ENCODE measurements around the gene HLX. TPM values are rescaled to one million over a fixed set of nuclear protein-coding genes. Genes with fewer than 3 reads are reported as not detected.

The HLX gene
- total RNA-seq, 1 donor: 9.0 TPM

DNA sequence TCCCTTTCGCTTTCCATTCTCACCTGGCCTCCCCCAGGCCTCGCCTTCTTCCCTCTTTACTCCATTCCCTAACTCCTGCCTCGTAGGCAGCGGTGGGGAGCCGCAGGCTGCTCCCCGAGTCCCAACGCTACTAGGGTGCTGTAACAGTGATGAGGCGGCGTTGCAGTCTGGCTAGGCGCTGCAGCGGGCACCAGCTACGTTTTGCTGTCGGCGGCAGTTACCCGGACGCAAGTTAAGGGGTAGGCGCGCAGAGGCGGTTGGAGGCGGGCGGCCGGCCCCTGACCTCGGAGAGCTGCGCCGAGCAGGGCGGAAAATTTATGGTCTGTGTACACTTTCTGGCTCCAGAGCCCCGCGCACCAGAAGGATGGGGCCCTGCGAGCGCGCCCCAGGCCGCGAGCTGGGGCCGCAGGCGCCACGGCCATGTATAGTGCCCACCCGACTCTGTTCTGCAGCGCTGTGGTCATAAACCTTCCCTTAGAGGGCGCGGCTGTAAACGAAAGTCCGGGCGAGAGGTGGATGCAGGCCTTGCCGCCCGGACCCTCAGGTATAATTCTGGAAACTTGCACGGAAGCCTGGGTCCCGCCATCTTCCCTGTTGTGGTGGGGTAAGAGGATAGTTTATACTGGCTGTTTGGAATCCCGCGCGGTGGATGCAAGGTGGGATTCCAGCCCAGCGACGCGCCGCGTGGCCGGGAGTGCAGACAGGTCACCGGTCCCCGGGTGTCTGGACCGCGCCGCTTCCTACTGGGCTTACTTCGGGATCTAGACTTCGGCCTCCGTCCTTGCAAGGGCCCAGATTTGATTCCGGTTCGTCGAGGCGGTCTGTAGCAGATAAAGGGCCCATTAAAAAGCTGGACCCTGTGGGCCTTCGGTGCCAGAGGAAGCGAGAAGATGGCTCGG lies 15.0 kb downstream of the HLX start:
- no peaks in the 10 kb centered on the region for H3K36me3 ChIP-seq (ENCODE audit: insufficient read depth, low read length)
- H3K4me3 ChIP-seq (ENCODE audit: insufficient read depth, low read length): peak overlapping the region; percentile 62
- peak overlapping the region; percentile 58 for H3K4me2 ChIP-seq (ENCODE audit: insufficient read depth, low read length)
- peaks cover 31% of the 10 kb centered on the region for H3K27me3 ChIP-seq (ENCODE audit: insufficient read depth, low read length)
- TF ChIP-seq, protein P1, sequence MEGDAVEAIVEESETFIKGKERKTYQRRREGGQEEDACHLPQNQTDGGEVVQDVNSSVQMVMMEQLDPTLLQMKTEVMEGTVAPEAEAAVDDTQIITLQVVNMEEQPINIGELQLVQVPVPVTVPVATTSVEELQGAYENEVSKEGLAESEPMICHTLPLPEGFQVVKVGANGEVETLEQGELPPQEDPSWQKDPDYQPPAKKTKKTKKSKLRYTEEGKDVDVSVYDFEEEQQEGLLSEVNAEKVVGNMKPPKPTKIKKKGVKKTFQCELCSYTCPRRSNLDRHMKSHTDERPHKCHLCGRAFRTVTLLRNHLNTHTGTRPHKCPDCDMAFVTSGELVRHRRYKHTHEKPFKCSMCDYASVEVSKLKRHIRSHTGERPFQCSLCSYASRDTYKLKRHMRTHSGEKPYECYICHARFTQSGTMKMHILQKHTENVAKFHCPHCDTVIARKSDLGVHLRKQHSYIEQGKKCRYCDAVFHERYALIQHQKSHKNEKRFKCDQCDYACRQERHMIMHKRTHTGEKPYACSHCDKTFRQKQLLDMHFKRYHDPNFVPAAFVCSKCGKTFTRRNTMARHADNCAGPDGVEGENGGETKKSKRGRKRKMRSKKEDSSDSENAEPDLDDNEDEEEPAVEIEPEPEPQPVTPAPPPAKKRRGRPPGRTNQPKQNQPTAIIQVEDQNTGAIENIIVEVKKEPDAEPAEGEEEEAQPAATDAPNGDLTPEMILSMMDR (IDR thresholded peaks at IDR 0.05; ENCODE audit: extremely low read depth, low read depth, low read length): no peak
- H3K79me2 ChIP-seq (ENCODE audit: insufficient read depth, low read length): no peaks in the 10 kb centered on the region
- no peak overlapping the region for H3K27ac ChIP-seq (ENCODE audit: low read depth, low read length)
- peak; percentile 75 for DNase-seq (ENCODE audit: insufficient read length, low spot score, missing footprints)
- no peaks in the 10 kb centered on the region for H3K4me1 ChIP-seq (ENCODE audit: insufficient read depth, low read length)
- H3K9me3 ChIP-seq (ENCODE audit: low read depth, low read length): no peaks in the 10 kb centered on the region
- H2AFZ ChIP-seq (ENCODE audit: low read length): peak overlapping the region; percentile 78
- no peaks in the 10 kb centered on the region for H4K20me1 ChIP-seq (ENCODE audit: insufficient read depth, low read length)

DNA sequence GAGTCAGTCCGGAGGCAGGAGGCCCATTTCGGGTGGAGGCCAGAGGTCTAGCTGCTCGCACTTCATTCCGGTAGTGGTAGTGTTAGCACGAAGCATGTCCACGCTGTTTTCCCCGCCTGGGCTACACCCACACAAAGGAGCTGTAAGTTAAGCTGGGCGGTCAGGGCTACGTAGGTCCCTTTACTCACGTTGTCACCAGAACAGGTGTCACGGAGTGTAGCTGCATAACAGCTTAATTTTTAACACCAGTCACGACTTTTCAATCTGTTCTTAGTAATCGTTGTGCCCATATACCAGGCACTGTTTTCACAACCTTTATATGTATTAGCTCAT lies 15.6 kb downstream of the HLX start:
- no peaks in the 10 kb centered on the region for H3K36me3 ChIP-seq (ENCODE audit: insufficient read depth, low read length)
- H3K4me1 ChIP-seq (ENCODE audit: insufficient read depth, low read length): no peaks in the 10 kb centered on the region
- H3K4me3 ChIP-seq (ENCODE audit: insufficient read depth, low read length): no peak overlapping the region
- no peaks in the 10 kb centered on the region for H3K9me3 ChIP-seq (ENCODE audit: low read depth, low read length)
- peaks cover 31% of the 10 kb centered on the region for H3K27me3 ChIP-seq (ENCODE audit: insufficient read depth, low read length)
- H3K4me2 ChIP-seq (ENCODE audit: insufficient read depth, low read length): no peak overlapping the region
- DNase-seq (ENCODE audit: insufficient read length, low spot score, missing footprints): no peak
- TF ChIP-seq, protein P1 (IDR thresholded peaks at IDR 0.05; ENCODE audit: extremely low read depth, low read depth, low read length): no peak
- H3K27ac ChIP-seq (ENCODE audit: low read depth, low read length): no peak overlapping the region
- H4K20me1 ChIP-seq (ENCODE audit: insufficient read depth, low read length): no peaks in the 10 kb centered on the region
- no peak overlapping the region for H2AFZ ChIP-seq (ENCODE audit: low read length)
- H3K79me2 ChIP-seq (ENCODE audit: insufficient read depth, low read length): no peaks in the 10 kb centered on the region

DNA sequence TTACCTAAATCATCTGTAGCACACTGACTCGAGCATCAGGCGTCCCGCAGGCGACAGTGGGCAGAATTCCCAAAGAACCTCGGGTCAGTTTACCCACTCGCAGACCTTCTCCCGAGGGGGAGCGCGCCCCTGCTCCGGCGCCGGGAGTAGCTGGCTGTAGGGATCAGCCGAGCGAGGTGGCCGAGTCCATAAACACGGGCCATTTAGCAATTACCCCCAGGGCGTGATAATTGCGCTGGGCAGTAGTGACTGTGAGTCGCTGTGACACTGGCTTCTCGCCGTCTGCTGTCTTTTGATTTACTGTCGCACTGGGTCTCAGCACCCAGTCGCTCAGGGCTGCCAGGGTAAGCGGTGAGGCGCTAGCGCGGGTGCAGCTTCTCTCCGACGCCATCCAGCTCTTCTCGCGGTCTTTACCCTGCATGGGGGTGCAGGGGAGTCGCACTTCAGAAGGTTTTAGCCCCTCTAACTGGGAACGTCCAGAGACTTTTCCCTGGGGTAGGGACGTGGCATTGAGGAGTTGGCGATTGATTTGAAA lies 16.2 kb downstream of the HLX start:
- DNase-seq (ENCODE audit: insufficient read length, low spot score, missing footprints): no peak
- no peak overlapping the region for H2AFZ ChIP-seq (ENCODE audit: low read length)
- H3K79me2 ChIP-seq (ENCODE audit: insufficient read depth, low read length): no peaks in the 10 kb centered on the region
- H3K4me2 ChIP-seq (ENCODE audit: insufficient read depth, low read length): no peak overlapping the region
- peaks cover 31% of the 10 kb centered on the region for H3K27me3 ChIP-seq (ENCODE audit: insufficient read depth, low read length)
- H3K4me1 ChIP-seq (ENCODE audit: insufficient read depth, low read length): no peaks in the 10 kb centered on the region
- H3K4me3 ChIP-seq (ENCODE audit: insufficient read depth, low read length): no peak overlapping the region
- TF ChIP-seq, protein P1 (IDR thresholded peaks at IDR 0.05; ENCODE audit: extremely low read depth, low read depth, low read length): no peak
- no peaks in the 10 kb centered on the region for H3K9me3 ChIP-seq (ENCODE audit: low read depth, low read length)
- no peaks in the 10 kb centered on the region for H4K20me1 ChIP-seq (ENCODE audit: insufficient read depth, low read length)
- no peaks in the 10 kb centered on the region for H3K36me3 ChIP-seq (ENCODE audit: insufficient read depth, low read length)
- no peak overlapping the region for H3K27ac ChIP-seq (ENCODE audit: low read depth, low read length)

DNA sequence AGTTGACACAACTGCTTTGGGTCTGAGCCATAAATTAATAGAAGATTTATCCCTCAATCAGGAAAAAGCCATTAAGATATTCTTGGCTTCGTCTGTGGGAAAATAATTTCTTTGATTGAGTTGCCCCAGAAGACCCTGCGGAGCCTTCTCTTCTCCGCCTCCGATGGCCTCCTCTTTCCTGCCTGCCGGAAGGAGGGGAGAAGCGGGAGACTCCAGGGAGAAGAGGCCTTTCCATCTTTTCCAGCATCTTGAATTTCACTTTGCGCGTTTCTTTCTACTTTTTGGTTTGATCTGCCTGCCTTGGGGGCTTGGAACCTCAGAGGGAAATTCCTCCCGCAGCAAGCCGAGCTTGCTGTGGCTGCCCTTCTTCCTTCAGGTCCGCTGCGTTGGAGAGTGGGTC lies 16.8 kb downstream of the HLX start:
- no peaks in the 10 kb centered on the region for H3K79me2 ChIP-seq (ENCODE audit: insufficient read depth, low read length)
- H3K9me3 ChIP-seq (ENCODE audit: low read depth, low read length): no peaks in the 10 kb centered on the region
- TF ChIP-seq, protein P1 (IDR thresholded peaks at IDR 0.05; ENCODE audit: extremely low read depth, low read depth, low read length): no peak
- peaks cover 30% of the 10 kb centered on the region for H3K27me3 ChIP-seq (ENCODE audit: insufficient read depth, low read length)
- DNase-seq (ENCODE audit: insufficient read length, low spot score, missing footprints): no peak
- H3K4me1 ChIP-seq (ENCODE audit: insufficient read depth, low read length): peaks cover under 1% of the 10 kb centered on the region
- no peaks in the 10 kb centered on the region for H3K36me3 ChIP-seq (ENCODE audit: insufficient read depth, low read length)
- H3K4me3 ChIP-seq (ENCODE audit: insufficient read depth, low read length): no peak overlapping the region
- H3K4me2 ChIP-seq (ENCODE audit: insufficient read depth, low read length): no peak overlapping the region
- no peak overlapping the region for H2AFZ ChIP-seq (ENCODE audit: low read length)
- H4K20me1 ChIP-seq (ENCODE audit: insufficient read depth, low read length): no peaks in the 10 kb centered on the region
- no peak overlapping the region for H3K27ac ChIP-seq (ENCODE audit: low read depth, low read length)
